Activated CD8-positive, alpha-beta memory T cell treated with anti-CD3 and anti-CD28 coated beads, Interleukin-2, amount 10 ng/mL, durations not matched to agents 7 days and 5 days (primary cell): ENCODE results near the gene FRMD8. TPM values are rescaled to one million over a fixed set of nuclear protein-coding genes. Genes with fewer than 3 reads are reported as not detected.

ENCODE experiments used
- ATAC-seq: fragments of 150-1000 bp; cut with Tn5 transposase; one replicate; pipeline ENCODE4 v1.10.0; 2021; ENCODE audit warnings: moderate library complexity
- CTCF ChIA-PET: fragments of 350-600 bp; sonication (Branson Sonifier 250); formaldehyde crosslinking; loops from one replicate; lab custom pipeline; 2021; ENCODE audit warnings: antibody characterized with exemption; lab: Charles Lee
- DNase-seq: peaks from one replicate; pipeline ENCODE4 v3.0.0-alpha.2; 2020
- H3K27ac Mint-ChIP-seq: one replicate; pipeline ENCODE4 v1.8.0; 2021; ENCODE audit warnings: mild to moderate bottlenecking, mixed read lengths
- H3K27me3 Mint-ChIP-seq: one replicate; pipeline ENCODE4 v1.8.0; 2021; ENCODE audit warnings: mixed read lengths
- H3K36me3 Mint-ChIP-seq: one replicate; pipeline ENCODE4 v1.8.0; 2021; ENCODE audit warnings: mild to moderate bottlenecking, mixed read lengths
- H3K4me1 Mint-ChIP-seq: one replicate; pipeline ENCODE4 v1.8.0; 2021; ENCODE audit warnings: mixed read lengths
- H3K4me3 Mint-ChIP-seq: one replicate; pipeline ENCODE4 v1.8.0; 2021; ENCODE audit warnings: mild to moderate bottlenecking, moderate library complexity, mixed read lengths
- H3K9me3 Mint-ChIP-seq: one replicate; pipeline ENCODE4 v1.8.0; 2022; ENCODE audit warnings: low read depth, mixed read lengths
- total RNA-seq, 2 experiments: library from RNA; stranded (reverse); gene quantifications; one replicate each; pipeline ENCODE4 v1.2.3, GENCODE V29; 2021

The FRMD8 gene
- total RNA-seq, 2 experiments from 2014 or later, result 52.0 to 56.7 TPM

DNA sequence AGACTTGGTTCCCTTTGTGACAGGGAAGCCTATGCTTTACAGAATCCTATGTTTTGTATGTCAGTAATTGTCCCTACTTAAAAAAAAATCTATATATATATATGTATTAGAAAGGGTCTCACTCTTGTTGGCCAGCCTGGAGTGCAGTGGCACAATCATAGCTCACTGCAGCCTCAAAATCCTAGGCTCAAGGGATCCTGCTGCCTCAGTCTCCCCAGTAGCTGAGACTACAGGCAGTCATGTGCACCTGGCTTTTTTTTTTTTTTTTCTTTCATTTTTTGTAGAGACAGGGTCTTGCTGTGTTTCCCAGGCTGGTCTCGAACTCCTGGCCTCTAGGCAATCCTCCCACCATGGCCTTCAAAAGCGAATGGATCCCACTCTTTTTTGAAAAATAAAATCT is 34.1 kb downstream of the FRMD8 start:
- H3K27ac Mint-ChIP-seq, result peak overlapping the region; percentile 98
- H3K36me3 Mint-ChIP-seq, result peaks cover 31% of the 10 kb centered on the region
- no peaks in the 10 kb centered on the region for H3K9me3 Mint-ChIP-seq
- H3K27me3 Mint-ChIP-seq, result peaks cover 2% of the 10 kb centered on the region
- DNase-seq, result no peak
- peaks cover 52% of the 10 kb centered on the region for H3K4me1 Mint-ChIP-seq
- CTCF ChIA-PET, result interaction anchor here (0.9 to 16.5 kb wide), 8 partner anchors 10 to 168 kb away, joined by 3 to 489 read pairs (median 5); partner anchors contain the start of gene MALAT1
- H3K4me3 Mint-ChIP-seq, result peak overlapping the region; percentile 94
- no peak for ATAC-seq

- DNase-seq (peak; percentile 96), ATAC-seq (peak; percentile 38)
- H3K27ac Mint-ChIP-seq, result peak overlapping the region; percentile 98
- CTCF ChIA-PET, result interaction anchor here (0.7 to 16.5 kb wide), 6 partner anchors 9 to 91 kb away, joined by 3 to 489 read pairs (median 5); partner anchors contain the start of genes MALAT1 and SLC25A45
- H3K9me3 Mint-ChIP-seq, result no peaks in the 10 kb centered on the region
- peaks cover 37% of the 10 kb centered on the region for H3K36me3 Mint-ChIP-seq
- H3K4me1 Mint-ChIP-seq, result peaks cover 47% of the 10 kb centered on the region
- H3K27me3 Mint-ChIP-seq, result peaks cover 2% of the 10 kb centered on the region
- H3K4me3 Mint-ChIP-seq, result peak overlapping the region; percentile 94
Observed at GRCh38 chr11:65420979-65421793, 34.7 kb downstream of the FRMD8 start.

DNA sequence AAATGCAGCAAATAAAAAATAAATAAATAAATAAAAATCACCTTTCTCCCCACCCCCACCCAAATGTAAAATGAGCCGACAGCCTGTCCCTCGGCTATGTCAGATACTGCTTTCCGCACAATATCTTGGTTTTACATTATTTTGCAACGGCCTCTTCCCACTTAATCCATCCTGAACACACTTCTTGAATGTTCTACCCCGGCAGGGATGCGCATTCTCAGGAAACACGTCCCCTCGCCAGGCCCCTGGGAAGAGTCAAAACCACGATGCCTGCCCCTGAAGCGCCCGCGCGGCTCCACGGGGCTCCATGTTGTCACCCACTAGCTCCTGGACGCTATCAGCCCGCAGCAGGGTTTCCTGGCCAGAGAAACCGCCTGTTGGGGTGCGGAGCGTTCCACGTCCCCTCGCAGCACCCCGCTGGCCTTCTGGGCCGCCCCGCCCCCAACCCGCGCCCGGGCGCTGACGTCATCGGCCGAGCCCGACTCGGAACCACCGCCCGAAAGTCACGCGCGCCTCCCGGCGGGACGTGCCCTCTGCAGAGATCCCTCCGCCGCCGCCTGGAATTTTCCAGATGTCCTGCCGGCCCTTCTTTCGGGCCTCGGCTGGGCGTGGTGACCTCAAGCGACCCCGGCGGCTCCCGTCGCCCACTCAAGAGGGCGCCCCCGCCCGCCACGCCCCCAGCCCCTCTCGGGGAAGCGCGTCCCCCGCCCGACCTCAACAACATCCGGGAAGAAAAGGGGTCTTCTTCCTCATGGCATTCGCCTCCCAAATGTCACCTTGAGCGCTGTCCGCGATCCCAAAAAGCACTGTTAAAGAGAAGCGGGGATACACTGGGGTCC is 35.6 kb downstream of the FRMD8 start:
- DNase-seq, result peak; percentile 97
- H3K9me3 Mint-ChIP-seq, result no peaks in the 10 kb centered on the region
- H3K4me1 Mint-ChIP-seq, result peaks cover 47% of the 10 kb centered on the region
- H3K36me3 Mint-ChIP-seq, result peaks cover 46% of the 10 kb centered on the region
- H3K27ac Mint-ChIP-seq, result peak overlapping the region; percentile 98
- peak overlapping the region; percentile 94 for H3K4me3 Mint-ChIP-seq
- H3K27me3 Mint-ChIP-seq, result peaks cover 2% of the 10 kb centered on the region
- CTCF ChIA-PET, result interaction anchor here (0.9 to 16.5 kb wide), 5 partner anchors 8 to 92 kb away, joined by 3 to 489 read pairs (median 5); partner anchors contain the start of genes FRMD8, MALAT1 and SLC25A45
- peak; percentile 5 for ATAC-seq

DNA sequence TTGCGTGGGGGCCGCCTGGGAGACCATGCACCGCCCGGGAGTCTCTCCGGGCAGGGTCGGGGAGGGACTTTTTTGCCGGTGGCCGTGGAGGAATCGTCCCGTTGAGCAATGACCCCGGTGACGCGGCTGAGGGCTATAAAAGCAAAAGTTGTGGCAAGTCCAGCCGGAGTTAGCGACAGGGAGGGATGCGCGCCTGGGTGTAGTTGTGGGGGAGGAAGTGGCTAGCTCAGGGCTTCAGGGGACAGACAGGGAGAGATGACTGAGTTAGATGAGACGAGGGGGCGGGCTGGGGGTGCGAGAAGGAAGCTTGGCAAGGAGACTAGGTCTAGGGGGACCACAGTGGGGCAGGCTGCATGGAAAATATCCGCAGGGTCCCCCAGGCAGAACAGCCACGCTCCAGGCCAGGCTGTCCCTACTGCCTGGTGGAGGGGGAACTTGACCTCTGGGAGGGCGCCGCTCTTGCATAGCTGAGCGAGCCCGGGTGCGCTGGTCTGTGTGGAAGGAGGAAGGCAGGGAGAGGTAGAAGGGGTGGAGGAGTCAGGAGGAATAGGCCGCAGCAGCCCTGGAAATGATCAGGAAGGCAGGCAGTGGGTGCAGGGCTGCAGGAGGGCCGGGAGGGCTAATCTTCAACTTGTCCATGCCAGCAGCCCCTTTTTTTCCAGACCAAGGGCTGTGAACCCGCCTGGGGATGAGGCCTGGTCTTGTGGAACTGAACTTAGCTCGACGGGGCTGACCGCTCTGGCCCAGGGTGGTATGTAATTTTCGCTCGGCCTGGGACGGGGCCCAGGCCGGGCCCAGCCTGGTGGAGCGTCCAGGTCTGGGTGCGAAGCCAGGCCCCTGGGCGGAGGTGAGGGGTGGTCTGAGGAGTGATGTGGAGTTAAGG is 36.4 kb downstream of the FRMD8 start, which contains the start of gene NEAT1:
Gene NEAT1, plus strand, starts transcription at position 166 of the 883 bp plus-strand sequence.
- peak within 1 kb of the TSS; percentile 98 for H3K27ac Mint-ChIP-seq
- peak within 1 kb of the TSS; percentile 94 for H3K4me3 Mint-ChIP-seq
- ATAC-seq (peak; percentile 21), DNase-seq (peak; percentile 97)
- H3K4me1 Mint-ChIP-seq, result peaks cover 47% of the 10 kb centered on the region
- H3K9me3 Mint-ChIP-seq, result no peaks in the 10 kb centered on the region
- peaks cover 2% of the 10 kb centered on the region for H3K27me3 Mint-ChIP-seq
- CTCF ChIA-PET, result interaction anchor here (1.5 to 16.5 kb wide), 2 partner anchors 36 to 81 kb away, joined by 3 to 489 read pairs; partner anchors contain the start of genes FRMD8 and MALAT1
- peaks cover 54% of the 10 kb centered on the region for H3K36me3 Mint-ChIP-seq

- peak overlapping the region; percentile 98 for H3K27ac Mint-ChIP-seq
- no peaks in the 10 kb centered on the region for H3K9me3 Mint-ChIP-seq
- ATAC-seq (no peak), DNase-seq (peak; percentile 65)
- H3K4me1 Mint-ChIP-seq, result peaks cover 48% of the 10 kb centered on the region
- H3K36me3 Mint-ChIP-seq, result peaks cover 59% of the 10 kb centered on the region
- H3K27me3 Mint-ChIP-seq, result peaks cover 2% of the 10 kb centered on the region
- CTCF ChIA-PET, result interaction anchor here (0.8 to 16.5 kb wide), 7 partner anchors 9 to 102 kb away, joined by 3 to 489 read pairs (median 3); partner anchors contain the start of genes DPF2, FRMD8, MALAT1 and SCYL1
- H3K4me3 Mint-ChIP-seq, result peak overlapping the region; percentile 94
Observed at GRCh38 chr11:65423516-65424204, 37.2 kb downstream of the FRMD8 start.

DNA sequence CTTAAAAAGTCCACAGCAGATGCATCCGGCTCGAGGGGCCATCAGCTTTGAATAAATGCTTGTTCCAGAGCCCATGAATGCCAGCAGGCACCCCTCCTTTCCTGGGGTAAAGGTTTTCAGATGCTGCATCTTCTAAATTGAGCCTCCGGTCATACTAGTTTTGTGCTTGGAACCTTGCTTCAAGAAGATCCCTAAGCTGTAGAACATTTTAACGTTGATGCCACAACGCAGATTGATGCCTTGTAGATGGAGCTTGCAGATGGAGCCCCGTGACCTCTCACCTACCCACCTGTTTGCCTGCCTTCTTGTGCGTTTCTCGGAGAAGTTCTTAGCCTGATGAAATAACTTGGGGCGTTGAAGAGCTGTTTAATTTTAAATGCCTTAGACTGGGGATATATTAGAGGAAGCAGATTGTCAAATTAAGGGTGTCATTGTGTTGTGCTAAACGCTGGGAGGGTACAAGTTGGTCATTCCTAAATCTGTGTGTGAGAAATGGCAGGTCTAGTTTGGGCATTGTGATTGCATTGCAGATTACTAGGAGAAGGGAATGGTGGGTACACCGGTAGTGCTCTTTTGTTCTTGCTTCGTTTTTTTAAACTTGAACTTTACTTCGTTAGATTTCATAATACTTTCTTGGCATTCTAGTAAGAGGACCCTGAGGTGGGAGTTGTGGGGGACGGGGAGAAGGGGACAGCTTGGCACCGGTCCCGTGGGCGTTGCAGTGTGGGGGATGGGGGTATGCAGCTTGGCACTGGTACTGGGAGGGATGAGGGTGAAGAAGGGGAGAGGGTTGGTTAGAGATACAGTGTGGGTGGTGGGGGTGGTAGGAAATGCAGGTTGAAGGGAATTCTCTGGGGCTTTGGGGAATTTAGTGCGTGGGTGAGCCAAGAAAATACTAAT is 38.0 kb downstream of the FRMD8 start:
- Mint-ChIP-seq H3K4me1 (peaks cover 49% of the 10 kb centered on the region), H3K9me3 (no peaks in the 10 kb centered on the region), H3K4me3 (peak overlapping the region; percentile 94), H3K27me3 (peaks cover 2% of the 10 kb centered on the region), H3K36me3 (peaks cover 63% of the 10 kb centered on the region), H3K27ac (peak overlapping the region; percentile 98)
- ATAC-seq (no peak), DNase-seq (peak; percentile 77)
- CTCF ChIA-PET, result interaction anchor here (0.6 to 16.5 kb wide), 10 partner anchors 8 to 101 kb away, joined by 3 to 489 read pairs (median 3); partner anchors contain the start of genes DPF2, FRMD8, MALAT1 and SCYL1

DNA sequence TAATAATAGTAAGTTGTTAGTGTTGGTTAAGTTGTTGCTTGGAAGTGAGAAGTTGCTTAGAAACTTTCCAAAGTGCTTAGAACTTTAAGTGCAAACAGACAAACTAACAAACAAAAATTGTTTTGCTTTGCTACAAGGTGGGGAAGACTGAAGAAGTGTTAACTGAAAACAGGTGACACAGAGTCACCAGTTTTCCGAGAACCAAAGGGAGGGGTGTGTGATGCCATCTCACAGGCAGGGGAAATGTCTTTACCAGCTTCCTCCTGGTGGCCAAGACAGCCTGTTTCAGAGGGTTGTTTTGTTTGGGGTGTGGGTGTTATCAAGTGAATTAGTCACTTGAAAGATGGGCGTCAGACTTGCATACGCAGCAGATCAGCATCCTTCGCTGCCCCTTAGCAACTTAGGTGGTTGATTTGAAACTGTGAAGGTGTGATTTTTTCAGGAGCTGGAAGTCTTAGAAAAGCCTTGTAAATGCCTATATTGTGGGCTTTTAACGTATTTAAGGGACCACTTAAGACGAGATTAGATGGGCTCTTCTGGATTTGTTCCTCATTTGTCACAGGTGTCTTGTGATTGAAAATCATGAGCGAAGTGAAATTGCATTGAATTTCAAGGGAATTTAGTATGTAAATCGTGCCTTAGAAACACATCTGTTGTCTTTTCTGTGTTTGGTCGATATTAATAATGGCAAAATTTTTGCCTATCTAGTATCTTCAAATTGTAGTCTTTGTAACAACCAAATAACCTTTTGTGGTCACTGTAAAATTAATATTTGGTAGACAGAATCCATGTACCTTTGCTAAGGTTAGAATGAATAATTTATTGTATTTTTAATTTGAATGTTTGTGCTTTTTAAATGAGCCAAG is 38.9 kb downstream of the FRMD8 start:
- peaks cover 53% of the 10 kb centered on the region for H3K4me1 Mint-ChIP-seq
- H3K9me3 Mint-ChIP-seq, result no peaks in the 10 kb centered on the region
- peak overlapping the region; percentile 98 for H3K27ac Mint-ChIP-seq
- peak overlapping the region; percentile 94 for H3K4me3 Mint-ChIP-seq
- DNase-seq (peak; percentile 93), ATAC-seq (peak; percentile 13)
- H3K36me3 Mint-ChIP-seq, result peaks cover 61% of the 10 kb centered on the region
- H3K27me3 Mint-ChIP-seq, result peaks cover 2% of the 10 kb centered on the region
- CTCF ChIA-PET, result interaction anchor here (0.6 to 16.5 kb wide), 8 partner anchors 9 to 92 kb away, joined by 3 to 489 read pairs (median 3); partner anchors contain the start of genes DPF2, FRMD8 and MALAT1

- CTCF ChIA-PET, result interaction anchor here (2.9 to 16.5 kb wide), 2 partner anchors 10 to 77 kb away, joined by 8 to 489 read pairs; partner anchors contain the start of gene MALAT1
- Mint-ChIP-seq H3K36me3 (peaks cover 65% of the 10 kb centered on the region), H3K9me3 (no peaks in the 10 kb centered on the region), H3K4me3 (peak overlapping the region; percentile 94), H3K4me1 (peaks cover 53% of the 10 kb centered on the region), H3K27me3 (peaks cover 2% of the 10 kb centered on the region), H3K27ac (peak overlapping the region; percentile 98)
- peak; percentile 17 for ATAC-seq
- DNase-seq, result no peak
Observed at GRCh38 chr11:65425971-65426838, 39.8 kb downstream of the FRMD8 start.

GRCh38 chr11:65426839-65427690 is 40.6 kb downstream of the FRMD8 start:
- Mint-ChIP-seq H3K27me3 (peaks cover 2% of the 10 kb centered on the region), H3K9me3 (no peaks in the 10 kb centered on the region), H3K27ac (peak overlapping the region; percentile 98), H3K4me1 (peaks cover 59% of the 10 kb centered on the region), H3K36me3 (peaks cover 71% of the 10 kb centered on the region), H3K4me3 (peak overlapping the region; percentile 94)
- DNase-seq (peak; percentile 62), ATAC-seq (no peak)
- CTCF ChIA-PET, result interaction anchor here (2.9 to 16.5 kb wide), 2 partner anchors 11 to 76 kb away, joined by 8 to 489 read pairs; partner anchors contain the start of gene MALAT1
